ENCODE results near the gene RNF25.

Gene RNF25

GRCh38 chr2:218718058-218718457 is 46.3 kb upstream of the RNF25 start:
- Histone ChIP-seq H2AFZ (no peak overlapping the region), H3K27ac (no peak overlapping the region), H3K79me2 (peaks cover 8% of the 10 kb centered on the region), H3K27me3 (ENCODE audit: control insufficient read depth, insufficient read depth, low read length) (no peaks in the 10 kb centered on the region), H3K9ac (no peak overlapping the region), H3K4me1 (peaks cover under 1% of the 10 kb centered on the region), H3K36me3 (ENCODE audit: control insufficient read depth, insufficient read depth, low read length) (no peaks in the 10 kb centered on the region), H3K4me3 (ENCODE audit: low read depth, low read length) (no peak overlapping the region), H3K9me3 (ENCODE audit: control insufficient read depth, low read length) (no peaks in the 10 kb centered on the region), H3K4me2 (ENCODE audit: low read length) (no peak overlapping the region)
- no peak for TF ChIP-seq CTCF (IDR thresholded peaks at IDR 0.05)

GRCh38 chr2:218717262-218717661 is 45.5 kb upstream of the RNF25 start:
- no peaks in the 10 kb centered on the region for H3K27me3 ChIP-seq (ENCODE audit: control insufficient read depth, insufficient read depth, low read length)
- H3K4me2 ChIP-seq (ENCODE audit: low read length), result no peak overlapping the region
- no peak for TF ChIP-seq CTCF (IDR thresholded peaks at IDR 0.05)
- no peak overlapping the region for H3K9ac ChIP-seq
- H3K4me1 ChIP-seq, result no peaks in the 10 kb centered on the region
- H3K79me2 ChIP-seq, result peaks cover 10% of the 10 kb centered on the region
- H3K36me3 ChIP-seq (ENCODE audit: control insufficient read depth, insufficient read depth, low read length), result no peaks in the 10 kb centered on the region
- no peak overlapping the region for H3K4me3 ChIP-seq (ENCODE audit: low read depth, low read length)
- no peaks in the 10 kb centered on the region for H3K9me3 ChIP-seq (ENCODE audit: control insufficient read depth, low read length)
- no peak overlapping the region for H2AFZ ChIP-seq
- no peak overlapping the region for H3K27ac ChIP-seq

GRCh38 chr2:218716070-218716469 is 44.3 kb upstream of the RNF25 start:
- H3K4me1 ChIP-seq, result no peaks in the 10 kb centered on the region
- H3K4me3 ChIP-seq (ENCODE audit: low read depth, low read length), result no peak overlapping the region
- H3K4me2 ChIP-seq (ENCODE audit: low read length), result no peak overlapping the region
- no peak overlapping the region for H3K9ac ChIP-seq
- TF ChIP-seq CTCF (IDR thresholded peaks at IDR 0.05), result no peak
- H3K9me3 ChIP-seq (ENCODE audit: control insufficient read depth, low read length), result no peaks in the 10 kb centered on the region
- no peak overlapping the region for H2AFZ ChIP-seq
- no peaks in the 10 kb centered on the region for H3K36me3 ChIP-seq (ENCODE audit: control insufficient read depth, insufficient read depth, low read length)
- H3K79me2 ChIP-seq, result peaks cover 14% of the 10 kb centered on the region
- no peaks in the 10 kb centered on the region for H3K27me3 ChIP-seq (ENCODE audit: control insufficient read depth, insufficient read depth, low read length)
- no peak overlapping the region for H3K27ac ChIP-seq

- Histone ChIP-seq H3K9ac (no peak overlapping the region), H3K4me2 (ENCODE audit: low read length) (no peak overlapping the region), H2AFZ (no peak overlapping the region), H3K4me1 (no peaks in the 10 kb centered on the region), H3K4me3 (ENCODE audit: low read depth, low read length) (no peak overlapping the region), H3K27ac (no peak overlapping the region), H3K79me2 (peaks cover 14% of the 10 kb centered on the region), H3K36me3 (ENCODE audit: control insufficient read depth, insufficient read depth, low read length) (no peaks in the 10 kb centered on the region), H3K9me3 (ENCODE audit: control insufficient read depth, low read length) (no peaks in the 10 kb centered on the region), H3K27me3 (ENCODE audit: control insufficient read depth, insufficient read depth, low read length) (no peaks in the 10 kb centered on the region)
- TF ChIP-seq CTCF (IDR thresholded peaks at IDR 0.05), result no peak
These were observed 42.1 kb upstream of the RNF25 start for GRCh38 chr2:218713922-218714321.

GRCh38 chr2:218711550-218711929 is 39.7 kb upstream of the RNF25 start:
- no peak overlapping the region for H3K9ac ChIP-seq
- H3K9me3 ChIP-seq (ENCODE audit: control insufficient read depth, low read length), result no peaks in the 10 kb centered on the region
- H2AFZ ChIP-seq, result peak overlapping the region; percentile 94
- H3K27ac ChIP-seq, result peak overlapping the region; percentile 62
- H3K79me2 ChIP-seq, result peaks cover 11% of the 10 kb centered on the region
- H3K27me3 ChIP-seq (ENCODE audit: control insufficient read depth, insufficient read depth, low read length), result no peaks in the 10 kb centered on the region
- peak overlapping the region; percentile 81 for H3K4me3 ChIP-seq (ENCODE audit: low read depth, low read length)
- no peaks in the 10 kb centered on the region for H3K36me3 ChIP-seq (ENCODE audit: control insufficient read depth, insufficient read depth, low read length)
- H3K4me1 ChIP-seq, result no peaks in the 10 kb centered on the region
- no peak for TF ChIP-seq CTCF (IDR thresholded peaks at IDR 0.05)
- peak overlapping the region; percentile 70 for H3K4me2 ChIP-seq (ENCODE audit: low read length)

Measured in parathyroid adenoma (tissue), 2 donors.